GM12878 (cell line): Measurements from ENCODE around the gene SLC4A3. TPM values are rescaled to one million over a fixed set of nuclear protein-coding genes. Genes with fewer than 3 reads are reported as not detected.

Experiments
- ATAC-seq: fragments of 200-7000 bp; cut with Tn5 transposase; 3 replicates; pipeline ENCODE4 v1.9.1; 2020; ENCODE audit warnings: mild to moderate bottlenecking, moderate library complexity
- BruUV-seq: library from RNA; stranded (reverse); fragments of 400-500 nt; replicated peaks from 2 replicates; lab custom pipeline; 2021; lab: Mats Ljungman, UMichigan
- CTCF ChIA-PET: fragments of 300-600 bp; sonication (Branson Sonifier 250); formaldehyde crosslinking; extraction: SDS; loops from one replicate; lab custom pipeline; 2021; ENCODE audit warnings: inconsistent platforms; lab: Yijun Ruan, JAX
- POLR2A ChIA-PET: fragments of 350-600 bp; formaldehyde crosslinking; extraction: SDS; loops from one replicate; lab custom pipeline; 2021; ENCODE audit warnings: inconsistent platforms; lab: Charles Lee
- RAD21 ChIA-PET: fragments of 300-600 bp; sonication (Branson Sonifier 250); formaldehyde crosslinking; loops from one replicate; lab custom pipeline; 2023; ENCODE audit warnings: antibody characterized with exemption; ENCODE audit not compliant: unreplicated experiment; lab: Charles Lee
- SMC1A ChIA-PET: fragments of 300-600 bp; sonication (Branson Sonifier 250); formaldehyde crosslinking; loops from one replicate; lab custom pipeline; 2023; ENCODE audit not compliant: unreplicated experiment, uncharacterized antibody; lab: Charles Lee
- DNase-seq: peaks from one replicate; pipeline ENCODE4 v3.0.0-alpha.2; 2011; ENCODE audit warnings: low read depth, low spot score
- FAIRE-seq: peaks from 3 replicates; lab custom pipeline; 2011; peaks lifted over from hg19 to GRCh38; lab: Jason Lieb, UNC
- H2AFZ ChIP-seq: 2 replicates; pipeline ENCODE4 v1.6.0; 2011; ENCODE audit warnings: low read depth, low read length, control low read depth; ENCODE audit not compliant: control insufficient read depth
- H3K27ac ChIP-seq: 2 replicates; pipeline ENCODE4 v1.5.1; 2011; ENCODE audit warnings: control low read depth; ENCODE audit not compliant: control insufficient read depth, insufficient read depth
- H3K27me3 ChIP-seq, 2 experiments: replicated peaks in 1 of 2; 2 replicates each; pipeline versions ENCODE4 v1.6.0 to v1.6.1; 2011; ENCODE audit warnings: low read length in 1 of 2; ENCODE audit not compliant: control insufficient read depth in 2 of 2, insufficient read depth in 2 of 2
- H3K36me3 ChIP-seq, 2 experiments: 2 replicates each; pipeline ENCODE4 v1.5.1; 2011; ENCODE audit warnings: low read length in 1 of 2; ENCODE audit not compliant: control insufficient read depth in 2 of 2, insufficient read depth in 2 of 2
- H3K4me1 ChIP-seq: 2 replicates; pipeline ENCODE4 v1.6.1; 2011; ENCODE audit warnings: mild to moderate bottlenecking, low read length, moderate library complexity, mixed read lengths; ENCODE audit not compliant: control insufficient read depth, insufficient read depth
- H3K4me2 ChIP-seq: 2 replicates; pipeline ENCODE4 v1.6.0; 2011; ENCODE audit warnings: control low read depth; ENCODE audit not compliant: control insufficient read depth, insufficient read depth
- H3K4me3 ChIP-seq: fragments of 200-600 bp; sonication (generic); 2 replicates; pipeline ENCODE4 v1.5.1; 2016
- H3K79me2 ChIP-seq: 2 replicates; pipeline ENCODE4 v1.6.0; 2011; ENCODE audit warnings: low read length; ENCODE audit not compliant: control insufficient read depth, insufficient read depth
- H3K9ac ChIP-seq: 2 replicates; pipeline ENCODE4 v1.8.0; 2011; ENCODE audit warnings: low read length, control low read depth, mixed read lengths; ENCODE audit not compliant: control insufficient read depth, insufficient read depth
- H3K9me3 ChIP-seq: replicated peaks from 3 replicates; pipeline ENCODE4 v1.5.1; 2011; ENCODE audit warnings: mild to moderate bottlenecking, low read length; ENCODE audit not compliant: control insufficient read depth, insufficient read depth
- H4K20me1 ChIP-seq: 2 replicates; pipeline ENCODE4 v1.6.0; 2011; ENCODE audit not compliant: control insufficient read depth, insufficient read depth
- CBX5 ChIP-seq: sonication (generic); IDR thresholded peaks from 2 replicates; pipeline ENCODE4 v1.6.1; 2016; ENCODE audit warnings: low read depth, moderate library complexity, mild to moderate bottlenecking, inconsistent platforms
- HDGF ChIP-seq: fragments of 450-650 bp; IDR thresholded peaks from 2 replicates; pipeline ENCODE4 v1.6.1; 2016; ENCODE audit warnings: antibody characterized with exemption
- MAX ChIP-seq: IDR thresholded peaks from 2 replicates; pipeline ENCODE4 v1.6.1; 2012; ENCODE audit warnings: low read depth, low read length, improper control_type of control experiment
- MEF2A ChIP-seq: IDR thresholded peaks from 2 replicates; pipeline ENCODE4 v1.6.1; 2011; ENCODE audit warnings: low read depth, mild to moderate bottlenecking, low read length, moderate library complexity; ENCODE audit not compliant: insufficient read depth
- REST ChIP-seq: IDR thresholded peaks from 2 replicates; pipeline ENCODE4 v1.6.1; 2012; ENCODE audit warnings: mild to moderate bottlenecking, low read depth, low read length
- RUNX3 ChIP-seq: IDR thresholded peaks from 2 replicates; pipeline ENCODE4 v1.6.1; 2012; ENCODE audit warnings: low read length, inconsistent platforms
- SREBF2 ChIP-seq: IDR thresholded peaks from 2 replicates; pipeline ENCODE4 v1.6.1; 2012; ENCODE audit warnings: mild to moderate bottlenecking, low read length
- ZBTB40 ChIP-seq: fragments of 450-650 bp; IDR thresholded peaks from 2 replicates; pipeline ENCODE4 v1.6.1; 2016; ENCODE audit warnings: mild to moderate bottlenecking, moderate library complexity, borderline replicate concordance
- WGBS: methylation state at CpG from one replicate; pipeline ENCODE4 v1.1.6; 2016; ENCODE audit warnings: low lambda C conversion rate; ENCODE audit not compliant: insufficient replicate concordance, insufficient coverage; ENCODE audit errors: missing lambda C conversion rate; 5-methylcytosine and 5-hydroxymethylcytosine counted together
- in situ Hi-C: fragments of 300-500 bp; cut with MboI; formaldehyde crosslinking; loops from 9 replicates; pipeline ENCODE4 v1.14.3; 2018; ENCODE audit warnings: mixed read lengths
- intact Hi-C: fragments of 100-400 bp; cut with micrococcal nuclease; formaldehyde crosslinking; loops from one replicate; pipeline ENCODE4 v1.14.2; 2022; ENCODE audit not compliant: unreplicated experiment
- polyA plus RNA-seq, 11 experiments: library from polyadenylated mRNA; depleted of rRNA in 4 of 11; unstranded in 6 of 11; stranded (reverse) in 5 of 11; fragments of >200 nt; fragmentation: Nextera tagmentation in 4 of 11; fragmentation: Illumina TruSeq in 1 of 11; extraction: Ambion mirVana in 4 of 11; extraction: Trizol in 1 of 11; gene quantifications; 1 replicate in 1 of 11; 2 replicates in 10 of 11; pipeline versions ENCODE4 v1.2.1 to v1.2.3, GENCODE V29; 2011 to 2016; ENCODE audit warnings: inconsistent platforms in 2 of 11, missing spikeins in 2 of 11, low read depth in 1 of 11
- total RNA-seq, 4 experiments: library from RNA; depleted of rRNA in 3 of 4; stranded (reverse); fragments of >200 nt in 3 of 4; fragmentation: Illumina TruSeq in 1 of 4; extraction: Trizol in 1 of 4; gene quantifications; 2 replicates each; pipeline versions ENCODE4 v1.2.1 to v1.2.3, GENCODE V29; 2013 to 2021
- TF ChIP-seq, protein P1 (sequence below): IDR thresholded peaks from 2 replicates; pipeline ENCODE4 v1.6.1; 2012; ENCODE audit warnings: low read length, inconsistent platforms
- TF ChIP-seq, protein P2 (sequence below): fragments of 450-650 bp; IDR thresholded peaks from 2 replicates; pipeline ENCODE4 v1.6.1; 2017; ENCODE audit warnings: antibody characterized with exemption, mild to moderate bottlenecking, moderate library complexity

SLC4A3 gene
- total and polyA plus RNA-seq, 10 of the 15 experiments (the other 5 are each of a cell fraction or from before 2014, with no cell fraction given), result 0.05 to 0.08 TPM; not detected in 8

DNA sequence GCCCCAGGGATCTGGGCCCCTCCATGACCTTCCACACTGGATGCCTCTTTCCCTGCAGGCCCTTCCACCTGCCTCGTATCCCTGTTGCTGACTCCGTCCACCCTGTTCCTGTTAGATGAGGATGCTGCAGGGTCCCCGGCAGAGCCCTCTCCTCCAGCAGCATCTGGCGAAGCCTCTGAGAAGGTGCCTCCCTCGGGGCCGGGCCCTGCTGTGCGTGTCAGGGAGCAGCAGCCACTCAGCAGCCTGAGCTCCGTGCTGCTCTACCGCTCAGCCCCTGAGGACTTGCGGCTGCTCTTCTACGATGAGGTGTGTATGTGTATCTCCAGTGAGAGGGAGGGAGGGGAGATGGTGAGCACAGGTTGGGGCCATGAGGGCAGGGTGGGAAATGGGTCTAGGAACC lies 12.4 kb upstream of the SLC4A3 start (continued):
- no peak for TF ChIP-seq ZBTB40
- no peak for TF ChIP-seq RUNX3
- TF ChIP-seq, protein P1, sequence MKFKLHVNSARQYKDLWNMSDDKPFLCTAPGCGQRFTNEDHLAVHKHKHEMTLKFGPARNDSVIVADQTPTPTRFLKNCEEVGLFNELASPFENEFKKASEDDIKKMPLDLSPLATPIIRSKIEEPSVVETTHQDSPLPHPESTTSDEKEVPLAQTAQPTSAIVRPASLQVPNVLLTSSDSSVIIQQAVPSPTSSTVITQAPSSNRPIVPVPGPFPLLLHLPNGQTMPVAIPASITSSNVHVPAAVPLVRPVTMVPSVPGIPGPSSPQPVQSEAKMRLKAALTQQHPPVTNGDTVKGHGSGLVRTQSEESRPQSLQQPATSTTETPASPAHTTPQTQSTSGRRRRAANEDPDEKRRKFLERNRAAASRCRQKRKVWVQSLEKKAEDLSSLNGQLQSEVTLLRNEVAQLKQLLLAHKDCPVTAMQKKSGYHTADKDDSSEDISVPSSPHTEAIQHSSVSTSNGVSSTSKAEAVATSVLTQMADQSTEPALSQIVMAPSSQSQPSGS, result no peak
- TF ChIP-seq MAX, result no peak

GRCh38 chr2:219615894-219616293 lies 11.5 kb upstream of the SLC4A3 start:
- in situ Hi-C loops, result no loop called here
- RAD21 ChIA-PET, result interaction anchor here (0.6 kb wide), 1 partner anchor 489 kb away, joined by 3 read pairs; no protein-coding TSS in a partner anchor
- CTCF ChIA-PET, result no interaction called here
- BruUV-seq, result no TSS peak
- intact Hi-C loops, result no loop called here
- Histone ChIP-seq H3K4me1 (0 out of 2 replicates have a peak, but pooled peaks cover 4% of the 10 kb centered on the region), H3K27me3 (no peaks in the 10 kb centered on the region), H3K9ac (no peak overlapping the region), H3K27ac (no peak overlapping the region), H2AFZ (no peak overlapping the region), H3K36me3 (peaks cover 0 to 2% of the 10 kb centered on the region in 2 experiments; a peak in 2 of 4 replicates), H3K79me2 (no peaks in the 10 kb centered on the region), H3K9me3 (no peaks in the 10 kb centered on the region), H3K4me2 (no peak overlapping the region), H3K4me3 (no peak overlapping the region), H4K20me1 (no peaks in the 10 kb centered on the region)
- FAIRE-seq (no peak), ATAC-seq (no peak), DNase-seq (no peak)
- WGBS, result 84% methylated on average over 11 of the region's 12 CpGs
- POLR2A ChIA-PET, result no interaction called here
- SMC1A ChIA-PET, result no interaction called here
- TF ChIP-seq MEF2A (no peak), REST (no peak), HDGF (no peak), CBX5 (no peak), SREBF2 (no peak)
- TF ChIP-seq, protein P2, sequence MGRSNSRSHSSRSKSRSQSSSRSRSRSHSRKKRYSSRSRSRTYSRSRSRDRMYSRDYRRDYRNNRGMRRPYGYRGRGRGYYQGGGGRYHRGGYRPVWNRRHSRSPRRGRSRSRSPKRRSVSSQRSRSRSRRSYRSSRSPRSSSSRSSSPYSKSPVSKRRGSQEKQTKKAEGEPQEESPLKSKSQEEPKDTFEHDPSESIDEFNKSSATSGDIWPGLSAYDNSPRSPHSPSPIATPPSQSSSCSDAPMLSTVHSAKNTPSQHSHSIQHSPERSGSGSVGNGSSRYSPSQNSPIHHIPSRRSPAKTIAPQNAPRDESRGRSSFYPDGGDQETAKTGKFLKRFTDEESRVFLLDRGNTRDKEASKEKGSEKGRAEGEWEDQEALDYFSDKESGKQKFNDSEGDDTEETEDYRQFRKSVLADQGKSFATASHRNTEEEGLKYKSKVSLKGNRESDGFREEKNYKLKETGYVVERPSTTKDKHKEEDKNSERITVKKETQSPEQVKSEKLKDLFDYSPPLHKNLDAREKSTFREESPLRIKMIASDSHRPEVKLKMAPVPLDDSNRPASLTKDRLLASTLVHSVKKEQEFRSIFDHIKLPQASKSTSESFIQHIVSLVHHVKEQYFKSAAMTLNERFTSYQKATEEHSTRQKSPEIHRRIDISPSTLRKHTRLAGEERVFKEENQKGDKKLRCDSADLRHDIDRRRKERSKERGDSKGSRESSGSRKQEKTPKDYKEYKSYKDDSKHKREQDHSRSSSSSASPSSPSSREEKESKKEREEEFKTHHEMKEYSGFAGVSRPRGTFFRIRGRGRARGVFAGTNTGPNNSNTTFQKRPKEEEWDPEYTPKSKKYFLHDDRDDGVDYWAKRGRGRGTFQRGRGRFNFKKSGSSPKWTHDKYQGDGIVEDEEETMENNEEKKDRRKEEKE, result no peak
